Astrocyte of the spinal cord (primary cell): ENCODE measurements around the gene TOP3A.

Source experiments
- DNase-seq: peaks from one replicate; pipeline ENCODE4 v3.0.0; 2011; ENCODE audit warnings: low read depth, low spot score
- H3K4me3 ChIP-seq: 2 replicates; pipeline ENCODE4 v1.5.1; 2011; ENCODE audit warnings: low read depth, mild to moderate bottlenecking, low read length, moderate library complexity
- in situ Hi-C: cut with HindIII; loops from 2 replicates; pipeline ENCODE4 v1.10.0; 2017; ENCODE audit warnings: low sequenced_read_pairs
- TF ChIP-seq, protein P1 (sequence below): IDR thresholded peaks from 2 replicates; pipeline ENCODE4 v1.5.1; 2012; ENCODE audit warnings: low read depth, mild to moderate bottlenecking, low read length, inconsistent platforms

Gene TOP3A

DNA sequence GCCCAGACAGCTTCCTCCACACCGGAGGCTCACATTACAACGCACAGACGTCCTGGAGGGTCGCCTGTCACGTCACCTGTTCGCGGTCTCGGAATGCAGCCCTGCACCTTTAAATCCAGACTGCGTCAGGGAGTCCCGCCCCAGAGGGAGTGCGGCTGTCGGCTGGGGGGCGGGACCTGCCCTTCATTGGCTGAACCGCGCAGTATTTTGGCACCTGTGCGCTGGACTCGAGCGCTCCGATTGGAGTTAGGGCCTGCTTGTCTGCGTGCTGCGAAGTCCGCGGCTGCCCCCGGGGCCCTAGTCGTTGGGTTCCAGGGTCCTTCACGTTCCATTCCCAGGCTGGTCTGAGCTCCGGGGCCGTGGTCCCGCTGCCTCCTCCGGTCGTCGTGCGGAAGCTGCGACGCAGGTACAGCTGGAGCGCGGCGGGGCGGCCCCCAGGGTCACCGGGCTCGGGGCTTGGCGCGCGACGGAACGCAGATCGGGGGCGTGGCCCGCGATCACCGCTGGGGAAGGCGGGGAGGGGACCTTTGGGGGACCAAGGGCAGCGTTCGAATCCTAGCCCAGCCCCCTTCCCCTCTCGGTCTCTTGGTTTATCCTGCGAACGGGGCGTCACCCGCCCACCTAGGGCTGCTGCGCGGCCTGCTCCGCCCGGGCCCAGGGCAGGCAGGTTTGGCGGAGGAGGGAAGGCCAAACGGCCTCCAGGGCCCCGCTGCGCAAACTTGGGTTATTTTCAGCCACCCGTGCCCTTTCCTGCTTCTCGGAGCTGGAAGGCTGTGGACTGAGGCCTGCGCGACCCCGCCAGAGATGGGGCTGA lies 54.3 kb downstream of the TOP3A start, which contains the start of gene MIEF2:
Gene MIEF2, plus strand, starts transcription at position 331 of the 814 bp plus-strand sequence. CDS start 2,059 bp downstream, outside the sequence.
- in situ Hi-C loops: no loop called here

GRCh38 chr17:18259621-18260331 lies 55.0 kb downstream of the TOP3A start:
- DNase-seq: no peak
- TF ChIP-seq, protein P1, sequence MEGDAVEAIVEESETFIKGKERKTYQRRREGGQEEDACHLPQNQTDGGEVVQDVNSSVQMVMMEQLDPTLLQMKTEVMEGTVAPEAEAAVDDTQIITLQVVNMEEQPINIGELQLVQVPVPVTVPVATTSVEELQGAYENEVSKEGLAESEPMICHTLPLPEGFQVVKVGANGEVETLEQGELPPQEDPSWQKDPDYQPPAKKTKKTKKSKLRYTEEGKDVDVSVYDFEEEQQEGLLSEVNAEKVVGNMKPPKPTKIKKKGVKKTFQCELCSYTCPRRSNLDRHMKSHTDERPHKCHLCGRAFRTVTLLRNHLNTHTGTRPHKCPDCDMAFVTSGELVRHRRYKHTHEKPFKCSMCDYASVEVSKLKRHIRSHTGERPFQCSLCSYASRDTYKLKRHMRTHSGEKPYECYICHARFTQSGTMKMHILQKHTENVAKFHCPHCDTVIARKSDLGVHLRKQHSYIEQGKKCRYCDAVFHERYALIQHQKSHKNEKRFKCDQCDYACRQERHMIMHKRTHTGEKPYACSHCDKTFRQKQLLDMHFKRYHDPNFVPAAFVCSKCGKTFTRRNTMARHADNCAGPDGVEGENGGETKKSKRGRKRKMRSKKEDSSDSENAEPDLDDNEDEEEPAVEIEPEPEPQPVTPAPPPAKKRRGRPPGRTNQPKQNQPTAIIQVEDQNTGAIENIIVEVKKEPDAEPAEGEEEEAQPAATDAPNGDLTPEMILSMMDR: no peak

More for the DNA sequence above, 54.3 kb downstream of the TOP3A start, which contains the start of gene MIEF2:
- TF ChIP-seq, protein P1: no peak
- peak within 1 kb of the TSS; percentile 76 for H3K4me3 ChIP-seq
- DNase-seq: peak; percentile 94

DNA sequence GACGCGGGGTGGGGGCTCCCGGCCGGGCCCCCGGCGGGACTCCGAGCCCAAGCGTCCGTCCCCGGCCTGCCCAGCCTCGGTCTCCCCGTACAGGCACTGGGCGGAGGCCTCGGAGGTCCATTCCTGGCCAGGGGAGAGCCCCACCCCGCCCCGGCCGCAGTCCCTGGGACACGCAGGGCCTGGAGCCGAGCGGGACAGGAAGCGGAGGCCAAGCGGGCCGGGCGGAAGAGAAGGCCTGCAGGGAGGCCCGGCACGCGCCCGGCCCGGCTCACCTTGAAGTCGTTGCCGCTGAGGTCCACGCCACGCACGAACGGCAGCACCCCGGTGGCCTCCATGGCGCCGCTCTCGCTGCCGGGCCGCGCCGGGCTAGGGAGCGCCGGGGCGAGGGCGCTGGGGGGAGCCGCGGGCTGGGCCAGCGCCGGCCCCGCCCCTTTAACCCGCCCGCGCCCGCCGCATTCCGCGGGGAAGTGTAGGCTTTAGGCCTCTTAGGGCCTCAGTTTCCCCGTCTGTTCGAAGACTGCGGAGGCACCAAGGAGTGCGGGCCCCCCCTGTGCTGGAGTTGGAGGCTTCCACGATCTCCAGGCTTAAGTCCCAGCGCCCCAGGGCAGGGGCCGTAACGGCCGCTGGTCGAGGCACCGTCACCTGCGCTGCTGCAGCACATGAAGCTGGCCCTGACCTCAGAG lies 56.3 kb downstream of the TOP3A start, which contains the start of gene FLII:
Gene FLII, minus strand, starts transcription at position 383 of the 683 bp plus-strand sequence. Its CDS starts 48 bp downstream, at position 335.
- H3K4me3 ChIP-seq: peak within 1 kb of the TSS; percentile 79
- in situ Hi-C loops: no loop called here
- DNase-seq: no peak
- TF ChIP-seq, protein P1: no peak

More at GRCh38 chr17:18259621-18260331, 55.0 kb downstream of the TOP3A start:
- in situ Hi-C loops: no loop called here
- peak overlapping the region; percentile 76 for H3K4me3 ChIP-seq

DNA sequence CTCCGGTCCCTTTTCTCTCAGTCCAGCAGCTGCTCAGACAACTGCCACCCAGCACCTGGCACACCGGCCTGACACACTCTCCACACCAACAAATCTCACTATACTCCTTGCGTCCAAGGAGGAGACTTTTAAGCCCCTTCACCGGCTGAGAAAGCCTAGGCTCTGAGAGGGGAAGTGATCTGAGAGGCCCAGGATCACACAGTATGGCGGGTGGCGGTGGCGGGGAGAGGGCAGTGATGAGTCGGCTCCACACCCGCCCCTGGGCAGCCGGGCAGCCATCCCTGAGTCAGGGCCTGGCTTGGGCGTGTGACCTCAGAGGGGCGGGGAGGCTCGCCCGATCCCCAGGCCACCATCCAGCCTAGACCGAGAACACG lies 56.8 kb downstream of the TOP3A start:
- TF ChIP-seq, protein P1: no peak
- DNase-seq: peak; percentile 66
- peak overlapping the region; percentile 79 for H3K4me3 ChIP-seq
- in situ Hi-C loops: no loop called here

DNA sequence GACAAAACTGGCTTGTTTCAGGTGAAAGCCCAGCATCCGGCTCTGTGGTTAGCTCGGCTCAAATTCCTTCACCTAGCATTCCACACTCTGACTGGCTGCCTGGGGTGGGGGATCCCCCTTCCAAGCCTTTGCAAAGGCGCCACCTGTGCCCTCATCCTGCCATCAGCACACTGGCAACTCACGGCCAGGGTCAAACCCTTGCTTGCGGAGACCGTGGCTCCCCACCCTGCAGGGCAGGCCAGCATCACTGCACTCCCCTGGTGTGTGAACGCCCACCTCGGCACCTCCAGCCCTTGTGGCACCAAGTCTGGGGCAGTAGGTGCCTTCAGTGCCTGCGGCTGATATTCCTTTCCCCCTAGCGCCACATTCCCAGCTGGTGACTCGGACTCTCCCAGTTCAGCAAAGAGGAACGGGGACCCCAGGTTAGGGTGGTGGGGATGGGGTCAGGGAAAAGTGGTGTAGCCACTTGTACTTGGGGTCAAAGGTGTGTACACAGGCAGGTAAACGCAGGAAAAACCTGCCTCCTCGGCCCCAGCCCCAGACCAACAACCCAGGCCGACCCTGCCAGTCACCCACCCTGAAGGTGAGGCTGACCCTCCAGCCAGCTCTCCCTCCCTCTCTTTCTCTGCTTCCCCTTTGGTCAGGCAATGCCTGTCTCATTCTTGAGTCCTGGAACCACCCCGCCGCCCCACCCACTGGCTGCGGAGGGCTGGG lies 57.4 kb downstream of the TOP3A start:
- peak overlapping the region; percentile 79 for H3K4me3 ChIP-seq
- DNase-seq: no peak
- in situ Hi-C loops: no loop called here
- TF ChIP-seq, protein P1: no peak

DNA sequence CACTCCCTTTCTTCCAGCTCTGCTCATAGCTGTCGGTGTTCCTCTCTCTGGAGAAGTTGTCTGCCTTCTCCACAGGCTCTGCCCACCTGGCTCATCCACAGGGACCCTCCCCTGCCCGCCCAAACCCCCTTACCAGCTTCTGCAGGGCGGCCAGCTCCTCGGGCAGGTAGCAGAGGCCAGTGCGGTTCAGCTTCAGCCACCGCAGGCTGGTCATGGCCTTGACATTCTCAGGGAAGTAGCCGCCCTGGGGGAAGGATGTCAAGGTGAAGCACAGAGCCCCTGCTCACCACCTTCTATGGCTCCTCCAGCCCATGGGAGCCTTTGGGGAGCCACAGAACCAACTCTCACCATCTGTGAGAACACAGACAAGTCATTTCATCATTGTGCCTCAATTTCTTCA lies 58.0 kb downstream of the TOP3A start:
- in situ Hi-C loops: no loop called here
- DNase-seq: no peak

More for the DNA sequence above, 58.0 kb downstream of the TOP3A start:
- H3K4me3 ChIP-seq: no peak overlapping the region
- TF ChIP-seq, protein P1: no peak
